Measurements from ENCODE around the gene DCAF10.

The DCAF10 gene

GRCh38 chr9:37910271-37910670 is 109.7 kb downstream of the DCAF10 start:
- H3K4me3 ChIP-seq (ENCODE audit: low read depth, low read length): no peak overlapping the region
- no peak for TF ChIP-seq CTCF (IDR thresholded peaks at IDR 0.05; ENCODE audit: low read depth, low read length)

- no peak for TF ChIP-seq CTCF (IDR thresholded peaks at IDR 0.05; ENCODE audit: low read depth, low read length)
- no peak overlapping the region for H3K4me3 ChIP-seq (ENCODE audit: low read depth, low read length)
These were observed 110.7 kb downstream of the DCAF10 start for GRCh38 chr9:37911271-37911681.

GRCh38 chr9:37913480-37914153 is 113.0 kb downstream of the DCAF10 start:
- peak; percentile 94 for TF ChIP-seq CTCF (IDR thresholded peaks at IDR 0.05; ENCODE audit: low read depth, low read length)
- H3K4me3 ChIP-seq (ENCODE audit: low read depth, low read length): no peak overlapping the region

GRCh38 chr9:37914154-37914551 is 113.6 kb downstream of the DCAF10 start:
- no peak for TF ChIP-seq CTCF (IDR thresholded peaks at IDR 0.05; ENCODE audit: low read depth, low read length)
- no peak overlapping the region for H3K4me3 ChIP-seq (ENCODE audit: low read depth, low read length)

GRCh38 chr9:37914701-37915358 is 114.2 kb downstream of the DCAF10 start:
- H3K4me3 ChIP-seq (ENCODE audit: low read depth, low read length): no peak overlapping the region
- TF ChIP-seq CTCF (IDR thresholded peaks at IDR 0.05; ENCODE audit: low read depth, low read length): no peak

- no peak for TF ChIP-seq CTCF (IDR thresholded peaks at IDR 0.05; ENCODE audit: low read depth, low read length)
- no peak overlapping the region for H3K4me3 ChIP-seq (ENCODE audit: low read depth, low read length)
These were observed 115.4 kb downstream of the DCAF10 start for GRCh38 chr9:37915911-37916470.
